ENCODE results near the gene NR4A1.

DNA sequence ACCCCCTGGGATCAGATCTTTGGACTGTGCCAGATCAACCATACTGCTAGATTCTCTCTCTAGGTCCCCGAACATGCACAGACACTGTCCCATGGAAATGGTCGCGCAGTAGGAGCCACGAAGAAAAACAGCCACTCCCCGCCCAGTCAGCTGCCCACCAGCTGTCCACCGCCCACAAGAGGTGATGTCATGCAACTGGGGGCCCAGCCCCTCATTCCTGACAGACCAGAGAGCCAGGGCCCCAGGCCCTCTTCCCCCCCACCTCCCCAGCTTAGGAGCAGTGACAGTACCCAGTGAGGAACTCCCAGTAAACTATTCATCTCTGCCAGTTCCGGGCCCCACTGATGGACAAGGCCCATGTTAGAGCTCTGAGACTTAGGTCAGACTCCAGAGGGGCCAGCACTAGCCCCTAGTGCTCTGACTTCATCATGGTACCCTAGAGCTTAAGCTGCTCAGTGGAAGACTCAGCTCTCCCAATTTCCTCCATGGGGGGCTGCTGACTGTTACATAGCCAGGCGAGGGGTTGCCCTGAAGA is 48.2 kb upstream of the NR4A1 start:
- TF ChIP-seq POLR2A (IDR thresholded peaks at IDR 0.05) (no peak), POLR2AphosphoS5 (IDR thresholded peaks at IDR 0.05) (no peak)
- TF ChIP-seq, protein P1, sequence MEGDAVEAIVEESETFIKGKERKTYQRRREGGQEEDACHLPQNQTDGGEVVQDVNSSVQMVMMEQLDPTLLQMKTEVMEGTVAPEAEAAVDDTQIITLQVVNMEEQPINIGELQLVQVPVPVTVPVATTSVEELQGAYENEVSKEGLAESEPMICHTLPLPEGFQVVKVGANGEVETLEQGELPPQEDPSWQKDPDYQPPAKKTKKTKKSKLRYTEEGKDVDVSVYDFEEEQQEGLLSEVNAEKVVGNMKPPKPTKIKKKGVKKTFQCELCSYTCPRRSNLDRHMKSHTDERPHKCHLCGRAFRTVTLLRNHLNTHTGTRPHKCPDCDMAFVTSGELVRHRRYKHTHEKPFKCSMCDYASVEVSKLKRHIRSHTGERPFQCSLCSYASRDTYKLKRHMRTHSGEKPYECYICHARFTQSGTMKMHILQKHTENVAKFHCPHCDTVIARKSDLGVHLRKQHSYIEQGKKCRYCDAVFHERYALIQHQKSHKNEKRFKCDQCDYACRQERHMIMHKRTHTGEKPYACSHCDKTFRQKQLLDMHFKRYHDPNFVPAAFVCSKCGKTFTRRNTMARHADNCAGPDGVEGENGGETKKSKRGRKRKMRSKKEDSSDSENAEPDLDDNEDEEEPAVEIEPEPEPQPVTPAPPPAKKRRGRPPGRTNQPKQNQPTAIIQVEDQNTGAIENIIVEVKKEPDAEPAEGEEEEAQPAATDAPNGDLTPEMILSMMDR (IDR thresholded peaks at IDR 0.05), result no peak

Data from prostate gland (tissue), 2 donors.